Natural killer cell (primary cell): ENCODE data around the gene MAPK8IP3. TPM values are rescaled to one million over a fixed set of nuclear protein-coding genes. Genes with fewer than 3 reads are reported as not detected.

Experiments used
- ATAC-seq, 3 donors: fragments of 150-1000 bp in 2 of 3; fragments of 200-7000 bp in 1 of 3; cut with Tn5 transposase; 1 replicate in 1 of 3; 2 replicates in 2 of 3; pipeline ENCODE4 v1.10.0; 2021; ENCODE audit warnings: mild to moderate bottlenecking in 2 of 3, moderate library complexity in 2 of 3
- DNase-seq, 2 donors: peaks; one replicate each; pipeline versions ENCODE4 v3.0.0 to v3.0.0-alpha.2; 2013 to 2021; ENCODE audit warnings: mixed read lengths in 1 of 2
- H3K27ac ChIP-seq: one replicate; pipeline ENCODE4 v1.5.1; 2013; ENCODE audit warnings: mild to moderate bottlenecking, low read length
- H3K27me3 ChIP-seq: one replicate; pipeline ENCODE4 v1.6.1; 2013; ENCODE audit warnings: low read length; ENCODE audit not compliant: control insufficient read depth, insufficient read depth
- H3K36me3 ChIP-seq: one replicate; pipeline ENCODE4 v1.6.1; 2013; ENCODE audit warnings: low read length; ENCODE audit not compliant: control insufficient read depth, insufficient read depth
- H3K4me1 ChIP-seq: one replicate; pipeline ENCODE4 v1.6.1; 2013; ENCODE audit warnings: low read length; ENCODE audit not compliant: control insufficient read depth, insufficient read depth
- H3K4me3 ChIP-seq: one replicate; pipeline ENCODE4 v1.5.1; 2013; ENCODE audit warnings: low read length
- H3K9me3 ChIP-seq: one replicate; pipeline ENCODE4 v1.6.1; 2013; ENCODE audit warnings: low read length; ENCODE audit not compliant: control insufficient read depth, insufficient read depth
- H3K27ac Mint-ChIP-seq, 2 donors: one replicate each; pipeline ENCODE4 v1.8.0; 2022; ENCODE audit warnings: mild to moderate bottlenecking in 2 of 2, mixed read lengths in 2 of 2, moderate library complexity in 1 of 2
- H3K27me3 Mint-ChIP-seq, 2 donors: one replicate each; pipeline ENCODE4 v1.8.0; 2022; ENCODE audit warnings: low read depth in 2 of 2, mixed read lengths in 2 of 2
- H3K36me3 Mint-ChIP-seq: one replicate; pipeline ENCODE4 v1.8.0; 2022; ENCODE audit warnings: mixed read lengths
- H3K4me1 Mint-ChIP-seq, 2 donors: one replicate each; pipeline ENCODE4 v1.8.0; 2022; ENCODE audit warnings: mixed read lengths in 2 of 2
- H3K4me3 Mint-ChIP-seq: one replicate; pipeline ENCODE4 v1.8.0; 2022; ENCODE audit warnings: mild to moderate bottlenecking, moderate library complexity, mixed read lengths
- H3K9me3 Mint-ChIP-seq, 2 donors: one replicate each; pipeline ENCODE4 v1.8.0; 2022; ENCODE audit warnings: mixed read lengths in 2 of 2
- CTCF ChIP-seq: fragments of 200-600 bp; IDR thresholded peaks from one replicate; pipeline ENCODE4 v1.8.0; 2022; ENCODE audit warnings: antibody characterized with exemption
- WGBS: methylation state at CpG from one replicate; pipeline ENCODE4 v1.1.7; 2013; ENCODE audit warnings: missing lambda C conversion rate; ENCODE audit not compliant: insufficient coverage; 5-methylcytosine and 5-hydroxymethylcytosine counted together
- intact Hi-C: fragments of 100-400 bp; cut with micrococcal nuclease; formaldehyde crosslinking; loops from one replicate; pipeline ENCODE4 v1.14.2; 2022
- total RNA-seq, 4 donors: library from RNA; stranded (reverse); fragments of 120-200 nt in 1 of 4; gene quantifications; one replicate each; pipeline versions ENCODE4 v1.2.3 to v1.2.4, GENCODE V29; 2013 to 2022

The MAPK8IP3 gene
- total RNA-seq, 3 donors from 2014 or later (not counting 1 experiment from before 2014, with no cell fraction given), result 272 to 291 (median 285) TPM

- Histone ChIP-seq H3K27me3 (no peaks in the 10 kb centered on the region), H3K27ac (no peak overlapping the region), H3K36me3 (peaks cover 47% of the 10 kb centered on the region), H3K9me3 (no peaks in the 10 kb centered on the region), H3K4me1 (no peaks in the 10 kb centered on the region), H3K4me3 (no peak overlapping the region)
- 96% methylated on average over 27 of the region's 27 CpGs for WGBS
- ATAC-seq (no peak), DNase-seq (no peak)
- intact Hi-C loops, result no loop called here
- Mint-ChIP-seq H3K27ac (no peak overlapping the region), H3K27me3 (no peaks in the 10 kb centered on the region), H3K9me3 (no peaks in the 10 kb centered on the region), H3K4me1 (peaks cover 3% of the 10 kb centered on the region in 2 donors), H3K36me3 (no peaks in the 10 kb centered on the region), H3K4me3 (no peak overlapping the region)
- no peak for TF ChIP-seq CTCF
Observed at GRCh38 chr16:1818204-1818872, 112.3 kb downstream of the MAPK8IP3 start.

GRCh38 chr16:1818873-1819525 lies 113.0 kb downstream of the MAPK8IP3 start:
- Histone ChIP-seq H3K27ac (no peak overlapping the region), H3K4me3 (no peak overlapping the region), H3K36me3 (peaks cover 47% of the 10 kb centered on the region), H3K9me3 (no peaks in the 10 kb centered on the region), H3K4me1 (no peaks in the 10 kb centered on the region), H3K27me3 (no peaks in the 10 kb centered on the region)
- 96% methylated on average over 35 of the region's 35 CpGs for WGBS
- Mint-ChIP-seq H3K9me3 (no peaks in the 10 kb centered on the region), H3K4me3 (no peak overlapping the region), H3K36me3 (no peaks in the 10 kb centered on the region), H3K27ac (no peak overlapping the region), H3K4me1 (peaks cover 0 to 4% of the 10 kb centered on the region in 2 donors), H3K27me3 (no peaks in the 10 kb centered on the region)
- DNase-seq (no peak), ATAC-seq (no peak)
- intact Hi-C loops, result no loop called here
- no peak for TF ChIP-seq CTCF

- DNase-seq (no peak), ATAC-seq (no peak)
- H3K36me3 Mint-ChIP-seq, result no peaks in the 10 kb centered on the region
- TF ChIP-seq CTCF, result no peak
- H3K27ac Mint-ChIP-seq, result no peak overlapping the region
- Histone ChIP-seq H3K36me3 (peaks cover 47% of the 10 kb centered on the region), H3K27me3 (no peaks in the 10 kb centered on the region), H3K27ac (no peak overlapping the region), H3K4me1 (peaks cover under 1% of the 10 kb centered on the region), H3K9me3 (no peaks in the 10 kb centered on the region), H3K4me3 (no peak overlapping the region)
- intact Hi-C loops, result no loop called here
- H3K4me1 Mint-ChIP-seq, result peaks cover 0 to 8% of the 10 kb centered on the region in 2 donors
- 99% methylated on average over 15 of the region's 15 CpGs for WGBS
- H3K4me3 Mint-ChIP-seq, result no peak overlapping the region
- H3K9me3 Mint-ChIP-seq, result no peaks in the 10 kb centered on the region
- H3K27me3 Mint-ChIP-seq, result no peaks in the 10 kb centered on the region
Observed at GRCh38 chr16:1819611-1820010, 113.6 kb downstream of the MAPK8IP3 start.

Other genes with a start within 250 kb of the MAPK8IP3 start
- 100 to 1,000 TPM; 117 to 125 (median 118) TPM for gene CLCN7, start 231.2 kb upstream of the MAPK8IP3 start, total RNA-seq
- gene PTX4, start 217.3 kb upstream of the MAPK8IP3 start, total RNA-seq, result under 1 TPM in 1 of 3 donors, not detected in 2; 0.31 TPM
- gene TELO2, start 212.8 kb upstream of the MAPK8IP3 start, total RNA-seq, result 10 to 100 TPM; 45.5 to 50.0 (median 46.5) TPM
- 10 to 100 TPM in 1 of 3 donors, 1 to 10 TPM in 2; 3.3 to 14.1 (median 7.8) TPM for gene TMEM204, start 172.5 kb upstream of the MAPK8IP3 start, total RNA-seq
- 1 to 10 TPM; 6.5 to 8.9 (median 6.5) TPM for gene IFT140, start 94.1 kb upstream of the MAPK8IP3 start, total RNA-seq
- gene CRAMP1, start 93.8 kb upstream of the MAPK8IP3 start, total RNA-seq, result 10 to 100 TPM; 47.8 to 49.8 (median 49.6) TPM
- gene JPT2, start 27.9 kb upstream of the MAPK8IP3 start, total RNA-seq, result 10 to 100 TPM; 12.2 to 28.4 (median 14.2) TPM
- gene NME3, start 65.3 kb downstream of the MAPK8IP3 start, total RNA-seq, result 10 to 100 TPM; 40.6 to 50.3 (median 46.2) TPM
- 10 to 100 TPM; 30.0 to 33.8 (median 30.1) TPM for gene EME2, start 66.6 kb downstream of the MAPK8IP3 start, total RNA-seq
- gene MRPS34, start 66.9 kb downstream of the MAPK8IP3 start, total RNA-seq, result 10 to 100 TPM; 26.5 to 42.0 (median 41.4) TPM
- 100 to 1,000 TPM; 100 to 122 (median 110) TPM for gene SPSB3, start 76.4 kb downstream of the MAPK8IP3 start, total RNA-seq
- gene NUBP2, start 76.8 kb downstream of the MAPK8IP3 start, total RNA-seq, result 10 to 100 TPM; 39.5 to 51.9 (median 49.4) TPM
- gene IGFALS, start 87.5 kb downstream of the MAPK8IP3 start, total RNA-seq, result 1 to 10 TPM in 1 of 3 donors, under 1 TPM in 2; 0.47 to 1.1 (median 0.70) TPM
- 10 to 100 TPM; 27.8 to 38.4 (median 37.5) TPM for gene HAGH, start 120.6 kb downstream of the MAPK8IP3 start, total RNA-seq
- 10 to 100 TPM in 1 of 3 donors, 1 to 10 TPM in 2; 5.3 to 10.6 (median 7.4) TPM for gene FAHD1, start 121.0 kb downstream of the MAPK8IP3 start, total RNA-seq
- not detected for gene MEIOB, start 166.0 kb downstream of the MAPK8IP3 start, total RNA-seq
- not detected for gene HS3ST6, start 212.2 kb downstream of the MAPK8IP3 start, total RNA-seq
- gene MSRB1, start 237.0 kb downstream of the MAPK8IP3 start, total RNA-seq, result 10 to 100 TPM; 10.8 to 19.9 (median 14.8) TPM
- gene RPL3L, start 248.5 kb downstream of the MAPK8IP3 start, total RNA-seq, result not detected